HG03095 (cell line): ENCODE measurements around the gene TNFRSF8.

Experiments used
- ATAC-seq: cut with Tn5 transposase; IDR thresholded peaks from one replicate; pipeline ENCODE4 v1.9.1; 2021; ENCODE audit warnings: moderate library complexity; ENCODE audit not compliant: unreplicated experiment

Gene TNFRSF8

GRCh38 chr1:12185036-12185917 is 122.2 kb downstream of the TNFRSF8 start:
- no peak for ATAC-seq

GRCh38 chr1:12185918-12186678 is 123.0 kb downstream of the TNFRSF8 start:
- ATAC-seq = no peak

- ATAC-seq = no peak
Measured at GRCh38 chr1:12186679-12186985, 123.5 kb downstream of the TNFRSF8 start.

GRCh38 chr1:12188115-12188514 is 125.0 kb downstream of the TNFRSF8 start:
- ATAC-seq = no peak

- no peak for ATAC-seq
Measured at GRCh38 chr1:12188657-12189327, 125.7 kb downstream of the TNFRSF8 start.

- ATAC-seq = no peak
Measured at GRCh38 chr1:12189328-12189682, 126.2 kb downstream of the TNFRSF8 start.

GRCh38 chr1:12191242-12192032 is 128.3 kb downstream of the TNFRSF8 start:
- ATAC-seq = no peak
